ENCODE results near the gene CMTR1. TPM values are rescaled to one million over a fixed set of nuclear protein-coding genes. Genes with fewer than 3 reads are reported as not detected.
"Not testable (repeated sequence)": the region's sequence is repeated elsewhere in the genome, so short reads cannot be mapped to it uniquely, and the experiment has no call there.

Gene CMTR1
- total RNA-seq, 1 experiment from 2014 or later: 32.3 TPM

GRCh38 chr6:37442416-37443215 is 9.6 kb downstream of the CMTR1 start:
- peaks cover 24% of the 10 kb centered on the region for H3K36me3 ChIP-seq (ENCODE audit: insufficient read depth, low read length, poor library complexity, severe bottlenecking)

GRCh38 chr6:37443216-37443542 is 10.2 kb downstream of the CMTR1 start:
- peaks cover 24% of the 10 kb centered on the region for H3K36me3 ChIP-seq (ENCODE audit: insufficient read depth, low read length, poor library complexity, severe bottlenecking)
- CTCF ChIA-PET: not testable (repeated sequence)

More at GRCh38 chr6:37442416-37443215, 9.6 kb downstream of the CMTR1 start:
- ChIA-PET POLR2A (ENCODE audit: low non-redundant PET) (no interaction called here), CTCF (no interaction called here)
- Histone ChIP-seq H3K4me3 (ENCODE audit: low read depth, low read length, poor library complexity, severe bottlenecking) (no peak overlapping the region), H3K27me3 (replicated peaks; ENCODE audit: insufficient read depth, low read depth, low read length, poor library complexity) (no peaks in the 10 kb centered on the region), H3K4me1 (ENCODE audit: insufficient read depth, low read length, poor library complexity, severe bottlenecking) (no peaks in the 10 kb centered on the region), H3K27ac (ENCODE audit: low read depth, low read length, poor library complexity, severe bottlenecking) (no peak overlapping the region), H3K9me3 (ENCODE audit: low read depth, low read length, poor library complexity, severe bottlenecking) (no peaks in the 10 kb centered on the region)
- BruUV-seq (replicated peaks): no TSS peak
- intact Hi-C loops (cut with micrococcal nuclease; ENCODE audit: unreplicated experiment): no loop called here
- no peak for DNase-seq (ENCODE audit: low spot score)
- TF ChIP-seq EZH2 (IDR thresholded peaks at IDR 0.05; ENCODE audit: borderline replicate concordance, low read depth, low read length, poor library complexity, severe bottlenecking) (no peak), CTCF (conservative IDR thresholded peaks at IDR 0.05; ENCODE audit: low read depth, low read length) (no peak)

GRCh38 chr6:37449984-37450383 is 17.0 kb downstream of the CMTR1 start:
- ChIA-PET CTCF (no interaction called here), POLR2A (ENCODE audit: low non-redundant PET) (no interaction called here)
- peaks cover 6% of the 10 kb centered on the region for H3K4me1 ChIP-seq (ENCODE audit: insufficient read depth, low read length, poor library complexity, severe bottlenecking)
- peaks cover 22% of the 10 kb centered on the region for H3K36me3 ChIP-seq (ENCODE audit: insufficient read depth, low read length, poor library complexity, severe bottlenecking)
- H3K4me3 ChIP-seq (ENCODE audit: low read depth, low read length, poor library complexity, severe bottlenecking): no peak overlapping the region
- BruUV-seq (replicated peaks): no TSS peak
- no peak for TF ChIP-seq CTCF (conservative IDR thresholded peaks at IDR 0.05; ENCODE audit: low read depth, low read length)
- no peak for TF ChIP-seq EZH2 (IDR thresholded peaks at IDR 0.05; ENCODE audit: borderline replicate concordance, low read depth, low read length, poor library complexity, severe bottlenecking)
- no peak for DNase-seq (ENCODE audit: low spot score)
- intact Hi-C loops (cut with micrococcal nuclease; ENCODE audit: unreplicated experiment): no loop called here
- no peaks in the 10 kb centered on the region for H3K27me3 ChIP-seq (replicated peaks; ENCODE audit: insufficient read depth, low read depth, low read length, poor library complexity)
- no peak overlapping the region for H3K27ac ChIP-seq (ENCODE audit: low read depth, low read length, poor library complexity, severe bottlenecking)
- no peaks in the 10 kb centered on the region for H3K9me3 ChIP-seq (ENCODE audit: low read depth, low read length, poor library complexity, severe bottlenecking)

More at GRCh38 chr6:37443216-37443542, 10.2 kb downstream of the CMTR1 start:
- DNase-seq (ENCODE audit: low spot score); H3K27ac ChIP-seq (ENCODE audit: low read depth, low read length, poor library complexity, severe bottlenecking); H3K4me3 ChIP-seq (ENCODE audit: low read depth, low read length, poor library complexity, severe bottlenecking); H3K27me3 ChIP-seq (replicated peaks; ENCODE audit: insufficient read depth, low read depth, low read length, poor library complexity); intact Hi-C loops (cut with micrococcal nuclease; ENCODE audit: unreplicated experiment); BruUV-seq (replicated peaks); H3K9me3 ChIP-seq (ENCODE audit: low read depth, low read length, poor library complexity, severe bottlenecking); H3K4me1 ChIP-seq (ENCODE audit: insufficient read depth, low read length, poor library complexity, severe bottlenecking); POLR2A ChIA-PET (ENCODE audit: low non-redundant PET): not testable (repeated sequence)

Measured in A673 (cell line).